Limb (tissue), 2 donors: Measurements from ENCODE around the gene KANK4.

Experiments used
- DNase-seq, 2 donors: peaks; one replicate each; pipeline ENCODE4 v3.0.0-alpha.2; 2016; ENCODE audit errors: extremely low spot score in 2 of 2

The KANK4 gene

GRCh38 chr1:62208970-62209369, 110.3 kb downstream of the KANK4 start:
- no peak for DNase-seq

DNA sequence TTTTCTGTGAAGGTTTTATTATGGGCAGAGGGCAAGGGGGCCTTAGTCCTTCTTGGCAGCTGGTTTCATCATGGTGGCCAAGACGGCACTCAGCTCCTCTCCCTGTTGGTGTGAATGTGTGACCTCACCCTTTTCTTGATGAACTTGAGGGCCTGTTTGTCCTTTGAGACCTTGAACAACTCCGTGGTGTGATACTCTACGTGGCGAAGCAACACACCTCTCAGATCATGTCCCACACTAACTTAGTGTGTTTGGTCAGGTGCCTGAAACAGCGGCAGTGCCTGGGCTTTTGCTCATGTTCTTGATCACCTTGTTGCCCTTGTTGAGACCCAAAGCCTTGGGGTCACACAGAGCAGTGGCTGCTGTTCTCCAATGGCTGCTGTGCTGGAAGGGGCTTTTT, 111.1 kb downstream of the KANK4 start:
- DNase-seq: no peak

DNA sequence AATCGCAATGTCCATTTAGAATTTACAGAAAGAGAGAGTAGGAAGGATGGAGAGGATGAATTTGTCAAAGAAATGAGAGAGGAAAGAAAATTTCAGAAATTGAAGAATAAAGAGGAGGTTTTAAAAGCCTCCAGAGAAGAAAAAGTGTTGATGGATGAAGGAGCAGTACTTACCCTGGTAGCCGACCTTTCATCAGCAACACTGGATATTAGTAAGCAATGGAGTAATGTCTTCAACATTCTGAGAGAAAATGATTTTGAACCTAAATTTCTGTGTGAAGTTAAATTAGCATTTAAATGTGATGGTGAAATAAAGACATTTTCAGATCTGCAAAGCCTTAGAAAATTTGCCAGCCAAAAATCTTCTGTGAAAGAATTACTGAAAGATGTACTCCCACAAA, 112.0 kb downstream of the KANK4 start:
- no peak for DNase-seq

GRCh38 chr1:62198781-62199125, 120.5 kb downstream of the KANK4 start:
- DNase-seq: no peak

DNA sequence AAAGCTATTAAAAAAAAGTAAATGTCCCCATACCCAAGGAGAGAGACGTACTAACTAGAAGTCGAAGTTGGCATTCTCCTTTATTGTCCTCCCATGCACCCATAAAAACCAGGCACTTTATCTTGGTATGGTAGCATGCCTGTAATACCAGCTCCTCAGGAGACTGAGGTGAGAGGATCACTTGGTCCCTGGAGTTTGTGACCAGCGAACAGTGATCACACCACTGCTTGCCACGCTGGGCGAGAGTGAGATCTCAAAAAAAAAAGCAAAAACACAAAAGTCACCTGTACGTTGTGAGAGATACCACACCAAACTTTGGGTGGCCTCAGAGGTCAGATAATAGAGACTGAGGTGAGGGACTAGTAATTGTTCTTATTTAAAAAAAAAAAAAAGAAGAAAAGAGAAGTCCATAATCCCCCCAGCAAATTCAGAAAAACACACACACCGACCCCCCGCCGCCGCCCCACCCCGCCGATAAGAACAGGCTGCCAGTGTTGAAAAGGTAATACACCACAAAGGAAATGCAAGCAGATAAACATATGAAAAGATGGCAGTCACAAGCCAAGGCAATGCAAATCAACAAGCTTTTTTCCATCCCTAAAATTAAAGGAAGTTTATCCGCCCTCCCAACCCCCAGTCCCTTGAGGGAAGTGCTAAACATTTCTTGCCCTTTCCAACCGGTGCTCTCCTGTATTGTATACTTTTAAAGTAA, 121.0 kb downstream of the KANK4 start:
- no peak for DNase-seq

- no peak for DNase-seq
These were observed 123.0 kb downstream of the KANK4 start for GRCh38 chr1:62196086-62196690.

DNA sequence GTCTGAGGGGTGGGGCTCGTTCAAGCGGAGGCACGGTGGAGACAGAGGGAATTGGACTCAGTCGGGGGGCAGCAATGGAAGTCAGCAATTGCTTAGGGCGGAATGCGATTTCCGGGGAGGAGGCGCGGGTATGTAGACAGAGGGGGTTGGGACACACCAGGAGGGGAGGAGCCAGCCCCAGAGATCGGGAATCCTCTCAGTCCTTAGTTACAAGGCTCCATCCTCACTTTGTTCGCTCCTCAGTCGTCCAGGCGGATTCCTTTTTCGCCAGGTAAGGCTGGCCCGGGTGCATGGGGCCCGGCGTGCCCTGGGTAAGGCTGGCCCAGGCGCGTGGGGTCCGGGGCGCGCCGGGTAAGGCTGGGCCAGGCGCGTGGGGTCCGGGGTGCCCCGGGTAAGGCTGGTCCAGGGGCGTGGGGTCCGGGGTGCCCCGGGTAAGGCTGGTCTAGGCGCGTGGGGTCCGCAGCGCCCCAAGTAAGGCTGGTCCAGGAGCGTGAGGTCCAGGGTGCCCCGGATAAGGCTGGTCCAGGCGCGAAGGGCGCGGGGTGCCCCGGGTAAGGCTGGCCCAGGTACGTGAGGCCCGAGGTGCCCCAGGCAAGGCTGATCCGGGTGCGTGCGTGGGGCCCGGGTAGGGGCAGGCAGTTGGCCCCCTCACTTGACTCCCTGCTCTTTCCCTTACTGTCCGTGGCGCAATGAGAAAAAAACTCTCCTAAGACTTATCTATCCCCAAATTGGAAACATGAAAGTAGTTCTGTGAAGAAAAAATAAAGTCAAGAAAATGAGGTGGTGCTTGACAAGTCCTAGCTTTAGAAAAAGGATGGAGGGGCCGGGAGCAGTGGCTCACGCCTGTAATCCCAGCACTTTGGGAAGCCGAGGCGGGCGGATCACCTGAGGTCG, 124.3 kb downstream of the KANK4 start, which contains the start of gene L1TD1:
L1TD1 (plus strand) TSS at position 199 of the 894 bp plus-strand sequence. CDS start 11,780 bp downstream, outside the sequence.
- peak; percentile 31 to 55 for DNase-seq

- DNase-seq: no peak
These were observed 131.1 kb downstream of the KANK4 start for GRCh38 chr1:62188111-62188510.

DNA sequence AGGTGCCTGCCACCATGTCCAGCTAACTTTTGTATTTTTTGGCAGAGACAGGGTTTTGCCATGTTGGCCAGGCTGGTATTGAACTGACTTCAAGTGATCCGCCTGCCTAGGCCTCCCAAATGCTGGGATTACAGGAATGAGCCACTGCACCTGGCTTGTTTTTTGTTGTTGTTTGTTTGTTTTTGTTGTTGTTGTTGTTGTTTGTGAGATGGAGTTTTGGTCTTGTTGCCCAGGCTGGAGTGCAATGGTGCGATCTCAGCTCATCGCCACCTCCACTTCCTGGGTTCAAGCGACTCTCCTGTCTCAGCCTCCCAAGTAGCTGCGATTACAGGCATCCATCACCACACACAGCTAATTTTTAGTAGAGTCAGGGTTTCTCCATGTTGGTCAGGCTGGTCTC, 131.7 kb downstream of the KANK4 start:
- no peak for DNase-seq
